ENCODE results near the gene PPP1CA.
A peak's percentile ranks its signal among the peaks of the same experiment; 100 is the strongest.

PPP1CA gene

DNA sequence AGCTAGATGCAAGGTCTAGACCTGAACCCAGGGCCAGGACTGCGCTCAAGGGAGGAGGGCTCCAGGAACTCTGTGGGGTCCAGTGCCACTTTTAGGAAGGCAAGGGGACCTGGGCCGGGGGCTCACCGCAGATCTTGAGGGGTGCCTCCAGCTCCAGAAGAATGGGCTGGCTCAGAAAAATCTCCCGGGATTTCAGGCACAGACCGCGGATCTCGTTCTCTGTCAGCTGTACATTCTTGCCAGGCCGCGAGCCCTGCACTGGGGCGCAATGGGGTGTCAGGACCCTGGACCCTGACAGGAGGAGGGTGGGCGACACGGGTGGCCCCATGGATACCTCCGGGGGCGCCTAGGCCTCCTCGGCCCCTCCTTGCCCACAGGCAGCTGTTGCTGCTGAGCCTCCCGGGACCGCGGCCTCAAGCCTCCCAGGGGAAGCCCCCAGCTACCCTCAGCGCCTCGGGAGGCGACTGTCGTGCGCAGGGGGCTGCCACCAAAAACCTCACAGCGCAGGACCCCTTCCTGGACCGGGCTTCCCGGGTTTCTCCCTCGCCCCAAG, 640 bp downstream of the PPP1CA start:
- no peak for DNase-seq

GRCh38 chr11:67400251-67400941, 1.3 kb downstream of the PPP1CA start:
- no peak for DNase-seq

- no peak for DNase-seq
Measured at GRCh38 chr11:67398661-67399563, 2.7 kb downstream of the PPP1CA start.

DNA sequence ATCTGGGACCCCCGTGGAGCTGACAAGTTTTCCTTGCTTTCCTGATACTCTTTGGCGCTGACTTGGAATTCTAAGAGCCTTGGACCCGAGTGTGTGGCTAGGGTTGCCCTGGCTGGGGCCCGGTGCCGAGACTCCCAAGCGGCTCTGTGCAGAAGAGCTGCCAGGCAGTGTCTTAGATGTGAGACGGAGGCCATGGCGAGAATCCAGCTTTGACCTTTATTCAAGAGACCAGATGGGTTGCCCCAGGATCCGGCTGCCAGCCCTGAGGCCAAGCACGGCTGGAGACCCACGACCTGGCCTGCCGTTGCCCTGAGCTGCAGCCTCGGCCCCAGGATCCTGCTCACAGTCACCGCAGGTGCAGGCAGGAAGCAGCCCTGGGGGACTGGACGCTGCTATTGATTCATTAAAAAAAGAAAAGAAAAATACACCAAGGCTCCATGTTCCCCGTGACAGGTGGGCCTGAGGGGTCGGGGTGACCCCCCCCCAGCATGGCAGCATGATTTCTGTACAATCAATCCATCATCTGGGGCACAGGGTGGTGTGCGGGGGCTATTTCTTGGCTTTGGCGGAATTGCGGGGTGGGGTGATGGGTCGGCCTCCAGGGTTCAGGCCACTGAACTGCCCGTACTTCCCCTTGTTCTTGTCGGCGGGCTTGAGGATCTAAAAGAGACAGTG, 3.5 kb downstream of the PPP1CA start:
- no peak for DNase-seq

- no peak for DNase-seq
Measured at GRCh38 chr11:67397536-67397935, 4.1 kb downstream of the PPP1CA start.

GRCh38 chr11:67396587-67397389, 4.9 kb downstream of the PPP1CA start:
- DNase-seq = no peak

- DNase-seq = no peak
Measured at GRCh38 chr11:67396259-67396581, 5.4 kb downstream of the PPP1CA start.

DNA sequence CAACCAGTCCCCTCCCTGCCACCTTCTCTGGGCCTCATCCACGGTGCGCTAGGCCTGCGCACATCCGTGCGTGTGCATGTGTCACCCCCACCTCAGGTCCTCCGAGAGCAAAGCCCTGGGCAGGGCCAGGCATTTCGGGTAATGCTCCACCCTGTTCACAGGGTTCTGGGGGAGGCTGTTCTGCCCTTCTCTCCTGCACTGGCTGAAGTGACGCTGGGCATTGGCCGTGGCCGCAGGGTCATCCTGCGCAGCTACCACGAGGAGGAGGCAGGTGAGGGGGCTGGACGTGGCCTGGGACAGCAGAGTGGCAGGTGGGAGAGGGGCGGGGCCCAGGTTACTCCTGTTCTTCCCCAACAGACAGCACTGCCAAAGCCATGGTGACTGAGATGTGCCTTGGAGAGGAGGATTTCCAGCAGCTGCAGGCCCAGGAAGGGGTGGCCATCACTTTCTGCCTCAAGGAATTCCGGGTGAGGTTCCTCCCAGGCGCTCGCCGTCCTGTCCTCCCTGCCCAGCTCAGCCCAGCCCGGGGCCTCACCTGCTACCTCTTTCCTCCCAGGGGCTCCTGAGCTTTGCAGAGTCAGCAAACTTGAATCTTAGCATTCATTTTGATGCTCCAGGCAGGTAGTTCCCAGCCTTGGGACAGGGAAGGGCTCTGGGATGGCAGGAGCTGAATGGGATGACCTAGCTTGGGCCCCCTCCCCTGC, 6.0 kb downstream of the PPP1CA start:
- no peak for DNase-seq

GRCh38 chr11:67393990-67394389, 7.7 kb downstream of the PPP1CA start:
- no peak for DNase-seq

DNA sequence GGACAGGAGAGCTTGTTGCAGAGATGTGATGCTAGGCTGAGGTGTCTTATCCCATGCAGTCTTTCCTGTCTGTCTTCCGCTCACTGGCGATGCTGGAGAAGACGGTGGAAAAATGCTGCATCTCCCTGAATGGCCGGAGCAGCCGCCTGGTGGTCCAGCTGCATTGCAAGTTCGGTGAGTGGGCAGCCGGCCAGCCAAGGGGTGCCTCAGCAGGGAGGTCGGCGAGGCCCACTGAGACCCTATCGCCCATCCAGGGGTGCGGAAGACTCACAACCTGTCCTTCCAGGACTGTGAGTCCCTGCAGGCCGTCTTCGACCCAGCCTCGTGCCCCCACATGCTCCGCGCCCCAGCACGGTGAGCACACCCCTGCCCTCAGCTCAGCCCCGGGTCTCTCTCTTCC, 8.2 kb downstream of the PPP1CA start:
- no peak for DNase-seq

GRCh38 chr11:67392183-67392715, 9.4 kb downstream of the PPP1CA start:
- DNase-seq = no peak

- peak; percentile 93 for DNase-seq
Measured at GRCh38 chr11:67391304-67392182, 10.1 kb downstream of the PPP1CA start, which contains the start of gene RAD9A. Gene RAD9A, plus strand, starts transcription at chr11:67391986. Its CDS starts 59 bp downstream, at chr11:67392045.

GRCh38 chr11:67390947-67391303, 10.7 kb downstream of the PPP1CA start:
- no peak for DNase-seq

DNA sequence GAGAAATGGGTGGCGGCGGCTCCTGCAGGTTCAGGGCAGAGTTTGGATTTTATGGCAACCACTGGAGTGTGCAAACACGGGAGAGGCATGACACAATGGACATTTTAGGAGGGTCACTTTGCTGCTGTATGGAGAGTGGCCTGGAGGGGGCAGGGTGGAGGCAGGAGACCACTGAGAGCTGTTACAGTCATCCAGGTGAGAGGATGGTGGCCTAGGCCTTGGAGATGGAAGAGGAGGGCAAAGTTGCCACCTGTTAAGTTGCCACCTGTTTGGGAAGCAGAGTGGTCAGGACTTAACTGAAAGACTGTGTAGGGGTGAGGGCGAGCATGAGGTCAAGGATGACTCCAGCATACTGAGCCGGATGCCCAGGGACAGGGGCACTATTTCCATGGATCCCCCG, 12.2 kb downstream of the PPP1CA start:
- DNase-seq = peak; percentile 57

DNA sequence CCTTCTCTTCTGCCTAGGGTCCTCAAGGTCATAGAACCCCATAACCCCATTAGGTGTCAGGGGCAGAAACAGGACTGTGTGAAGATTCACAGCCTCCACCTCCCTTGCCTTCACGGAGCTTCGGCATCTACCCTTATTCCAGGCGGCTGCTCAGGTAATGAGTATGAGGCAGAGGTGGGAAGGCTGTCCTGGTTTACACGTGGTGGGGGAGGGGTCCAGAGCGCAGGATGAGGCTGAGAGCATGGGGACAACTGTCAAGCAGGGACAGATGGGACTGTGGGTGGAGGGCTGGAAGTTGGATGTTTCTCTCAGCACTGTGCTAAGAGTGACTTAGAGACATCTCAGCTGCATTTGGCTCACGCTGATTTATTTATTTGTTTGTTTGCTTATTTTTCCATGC, 14.1 kb downstream of the PPP1CA start:
- no peak for DNase-seq

DNA sequence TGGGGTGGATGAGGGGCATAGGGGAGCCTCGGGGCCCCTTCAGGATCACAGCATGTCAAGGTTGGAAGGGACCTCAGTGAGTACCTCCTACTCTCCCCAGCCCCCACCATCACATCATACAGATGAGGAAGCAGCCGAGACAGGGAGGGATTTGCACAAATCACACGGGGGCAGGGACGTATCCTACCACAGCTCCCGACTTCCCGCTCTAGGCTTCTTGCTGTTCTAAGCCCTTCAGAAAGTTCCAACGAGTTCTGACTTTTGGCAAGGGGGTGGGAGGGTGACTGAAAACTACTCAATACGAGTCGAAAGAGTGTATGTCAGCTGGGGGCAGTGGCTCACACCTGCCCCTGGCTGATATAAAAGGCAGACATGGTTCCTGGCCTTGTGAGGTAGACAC, 14.6 kb downstream of the PPP1CA start:
- DNase-seq = no peak

GRCh38 chr11:67384851-67385366, 16.7 kb downstream of the PPP1CA start:
- no peak for DNase-seq

DNA sequence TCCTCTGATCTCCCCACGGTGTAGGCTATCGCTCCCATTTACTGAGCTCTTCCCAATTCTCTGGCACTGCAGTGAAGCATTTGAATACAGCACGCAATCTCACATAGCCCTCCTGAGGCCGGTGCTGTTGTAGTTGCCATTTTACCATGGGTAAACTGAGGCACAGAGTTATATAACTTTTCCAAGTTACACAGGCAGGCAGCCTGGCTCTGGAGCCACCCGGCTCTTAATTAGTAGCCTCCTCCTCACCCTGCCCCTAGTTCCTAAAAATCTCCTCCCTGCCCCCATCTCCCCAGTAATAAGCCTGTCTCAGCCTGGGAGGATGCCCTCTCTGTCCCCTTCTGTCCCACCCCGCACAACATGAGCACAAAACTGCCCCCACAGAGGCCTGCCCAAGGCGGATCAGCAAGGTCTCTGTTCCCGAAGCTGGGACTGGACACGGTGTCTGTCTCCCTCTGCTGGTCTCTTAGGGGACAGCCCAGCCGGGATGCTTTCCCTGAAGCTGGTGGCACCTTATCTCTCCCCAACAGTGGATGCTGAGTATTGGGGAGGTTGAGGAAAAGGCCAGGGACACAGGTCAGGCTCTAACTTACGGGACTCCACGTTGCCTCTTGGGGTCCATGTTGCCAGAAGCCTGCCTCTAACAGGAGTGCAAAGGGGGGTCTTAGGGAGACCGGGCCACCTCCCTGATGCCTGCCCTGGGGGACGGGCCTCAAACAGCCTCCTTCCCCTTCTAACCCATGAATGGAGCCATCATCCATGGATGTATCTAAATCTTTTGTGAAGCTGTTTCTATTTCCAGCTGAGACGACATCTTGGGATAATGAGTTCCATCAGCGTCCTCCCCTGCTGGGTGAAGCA, 19.2 kb downstream of the PPP1CA start:
- peak; percentile 80 for DNase-seq

DNA sequence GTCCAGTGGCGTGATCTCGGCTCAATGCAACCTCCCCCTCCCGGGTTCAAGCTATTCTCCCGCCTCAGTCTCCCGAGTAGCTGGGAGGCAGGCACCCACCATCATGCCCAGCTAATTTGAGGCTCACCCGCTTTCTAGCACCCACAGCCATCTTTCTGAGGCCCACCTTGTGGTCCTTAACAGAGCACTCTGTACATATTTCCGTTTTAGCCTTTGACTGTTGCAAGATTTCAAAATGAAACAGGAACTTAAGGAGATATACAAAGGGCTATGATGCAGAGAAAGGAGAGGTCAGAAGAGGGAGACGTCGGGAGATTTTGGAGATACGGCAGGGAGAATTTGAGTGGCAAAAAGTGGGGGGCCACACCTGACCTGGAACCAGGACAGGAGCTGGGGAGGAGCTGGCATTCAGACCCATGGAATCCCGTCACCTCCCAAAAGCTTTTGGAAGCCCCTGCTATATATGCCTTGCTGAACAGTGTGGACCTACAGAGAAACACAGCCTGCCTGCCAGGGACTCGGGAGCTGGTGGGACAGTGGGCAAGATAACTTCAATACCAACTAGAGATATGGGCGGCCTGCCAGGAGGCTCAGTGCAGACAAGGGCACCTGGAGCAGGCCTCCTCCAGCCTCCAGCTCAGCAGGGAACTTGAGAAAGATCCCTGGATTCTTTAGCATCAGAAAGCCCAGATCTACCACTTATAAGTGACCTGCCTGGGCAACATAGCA, 20.2 kb downstream of the PPP1CA start:
- DNase-seq = no peak
